HG03103 (cell line): ENCODE results near the gene PHLDA2.

Experiments
- ATAC-seq: cut with Tn5 transposase; IDR thresholded peaks from one replicate; pipeline ENCODE4 v1.9.1; 2021; ENCODE audit warnings: low read depth; ENCODE audit not compliant: unreplicated experiment

Gene PHLDA2, protein sequence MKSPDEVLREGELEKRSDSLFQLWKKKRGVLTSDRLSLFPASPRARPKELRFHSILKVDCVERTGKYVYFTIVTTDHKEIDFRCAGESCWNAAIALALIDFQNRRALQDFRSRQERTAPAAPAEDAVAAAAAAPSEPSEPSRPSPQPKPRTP

DNA sequence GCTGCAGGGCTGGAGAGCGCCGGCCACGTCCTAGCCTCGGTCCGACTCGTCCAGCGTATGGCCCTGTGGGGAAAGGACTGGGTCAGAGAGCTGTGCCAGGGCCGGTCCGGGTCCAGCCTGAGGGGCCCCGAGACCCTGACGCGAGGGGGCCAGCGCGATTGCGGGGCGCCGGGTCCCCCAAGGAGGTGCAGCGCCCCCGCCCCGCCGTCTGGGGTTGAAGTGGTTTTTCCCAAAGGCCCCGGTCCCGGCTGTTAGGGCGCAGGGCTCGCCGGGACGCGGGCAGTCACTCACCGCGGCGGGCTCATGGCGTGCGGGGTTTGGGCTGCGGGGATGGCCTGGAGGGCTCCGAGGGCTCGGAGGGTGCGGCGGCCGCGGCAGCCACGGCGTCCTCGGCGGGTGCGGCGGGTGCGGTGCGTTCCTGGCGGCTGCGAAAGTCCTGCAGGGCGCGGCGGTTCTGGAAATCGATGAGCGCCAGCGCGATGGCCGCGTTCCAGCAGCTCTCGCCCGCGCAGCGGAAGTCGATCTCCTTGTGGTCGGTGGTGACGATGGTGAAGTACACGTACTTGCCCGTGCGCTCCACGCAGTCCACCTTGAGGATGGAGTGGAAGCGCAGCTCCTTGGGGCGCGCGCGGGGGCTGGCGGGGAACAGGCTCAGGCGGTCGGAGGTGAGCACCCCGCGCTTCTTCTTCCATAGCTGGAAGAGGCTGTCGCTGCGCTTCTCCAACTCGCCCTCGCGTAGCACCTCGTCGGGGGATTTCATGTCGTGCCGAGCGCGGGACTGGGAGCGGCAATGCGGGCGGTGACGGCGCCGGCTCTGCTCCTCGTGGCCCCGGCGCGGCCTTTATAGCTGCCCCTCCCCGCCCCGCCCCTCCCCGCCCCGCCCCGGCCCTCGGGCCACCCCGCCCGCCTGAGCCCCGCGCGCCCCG lies at the start of gene PHLDA2:
Gene PHLDA2, minus strand, starts transcription at position 816 of the 926 bp plus-strand sequence. Its CDS starts 56 bp downstream, at position 760.
- ATAC-seq: no peak

DNA sequence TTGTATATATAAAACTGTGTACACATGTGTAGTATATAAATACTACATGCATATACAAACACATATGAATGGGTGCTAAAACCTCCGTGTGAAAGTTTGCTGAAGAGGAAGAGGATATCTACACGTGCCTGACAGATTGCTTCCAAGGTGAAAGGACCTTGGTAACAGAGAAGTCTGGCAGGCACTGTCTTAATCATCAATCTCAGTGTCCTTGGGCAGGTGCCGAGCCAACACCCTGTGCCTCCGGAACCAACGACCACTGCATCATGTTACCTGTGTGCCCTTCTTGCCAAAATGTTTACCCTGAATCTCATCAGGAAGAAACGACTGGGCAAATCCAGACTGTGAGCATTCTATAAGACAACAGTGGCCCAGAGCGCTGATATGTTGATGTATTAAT lies 47.9 kb upstream of the PHLDA2 start:
- ATAC-seq: no peak

DNA sequence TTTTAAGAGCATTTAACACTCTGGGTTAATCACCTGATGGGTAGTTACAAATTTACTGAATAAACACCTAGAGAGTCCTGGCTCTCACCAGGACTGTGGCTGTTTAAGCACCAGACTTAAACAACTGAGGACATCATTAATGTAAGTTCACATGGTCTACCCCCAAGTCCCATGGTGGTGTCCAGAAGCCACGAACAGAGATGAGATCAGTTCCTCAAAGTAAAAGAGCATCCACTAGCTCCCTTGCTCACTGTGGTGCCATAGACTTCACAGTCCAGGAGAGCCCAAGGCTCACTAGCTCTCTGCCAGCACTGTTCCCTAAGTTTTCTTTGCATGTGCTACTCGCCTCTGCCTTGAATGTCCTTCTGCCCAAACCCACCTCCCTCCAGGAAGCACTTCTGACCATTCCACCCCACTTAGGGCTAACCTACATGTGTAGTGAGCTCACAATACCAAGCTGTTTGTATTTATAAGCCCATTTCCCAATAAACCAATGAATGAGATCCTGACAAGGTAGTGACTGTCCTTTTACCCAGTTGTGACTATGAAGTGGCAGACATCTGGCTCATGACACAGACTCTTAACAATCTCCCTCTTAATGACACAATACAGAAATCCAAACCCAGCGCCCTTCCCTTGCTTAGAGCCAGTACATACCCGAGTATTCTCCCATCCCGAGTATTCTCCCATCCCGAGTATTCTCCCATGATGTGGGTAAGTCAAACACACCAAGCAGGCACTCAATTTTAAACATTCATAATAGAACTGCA lies 47.3 kb upstream of the PHLDA2 start:
- no peak for ATAC-seq

DNA sequence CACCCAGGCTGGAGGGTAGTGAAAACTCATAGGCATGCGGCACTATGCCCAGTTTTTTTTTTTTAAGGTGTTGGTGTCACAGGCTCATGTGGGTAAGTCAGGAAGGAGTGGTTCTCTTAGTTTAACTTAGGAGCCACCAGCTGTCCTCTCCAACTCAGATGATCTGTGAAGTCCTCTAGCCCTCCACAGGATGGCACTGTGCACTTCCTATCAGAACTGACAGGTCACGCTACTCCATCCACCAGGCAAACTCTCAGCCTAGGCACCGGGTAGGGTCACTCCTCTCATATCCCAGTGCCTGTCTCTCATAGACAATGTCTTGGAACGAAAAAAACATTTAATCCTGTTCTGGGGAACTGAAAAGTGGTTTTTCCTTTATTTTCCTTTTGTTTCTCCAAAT lies 46.4 kb upstream of the PHLDA2 start:
- ATAC-seq: no peak

DNA sequence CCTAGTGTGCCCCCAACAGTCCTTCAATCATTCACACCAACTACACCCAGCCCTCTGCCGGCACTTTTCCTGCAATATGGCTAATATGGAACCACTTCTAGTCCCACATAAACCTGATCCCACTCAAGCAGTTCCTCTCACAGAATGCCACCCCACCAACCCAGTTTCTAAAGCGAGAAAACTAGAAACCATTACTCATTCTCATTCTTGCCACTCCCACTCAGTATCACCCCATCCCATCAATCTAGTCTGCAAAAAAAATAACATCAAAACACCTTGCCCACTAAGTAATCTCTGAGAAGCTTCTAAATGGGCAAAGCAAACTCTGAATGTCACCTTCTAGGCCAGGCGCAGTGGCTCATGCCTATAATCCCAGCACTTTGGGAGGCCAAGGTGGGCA lies 45.1 kb upstream of the PHLDA2 start:
- ATAC-seq: no peak

DNA sequence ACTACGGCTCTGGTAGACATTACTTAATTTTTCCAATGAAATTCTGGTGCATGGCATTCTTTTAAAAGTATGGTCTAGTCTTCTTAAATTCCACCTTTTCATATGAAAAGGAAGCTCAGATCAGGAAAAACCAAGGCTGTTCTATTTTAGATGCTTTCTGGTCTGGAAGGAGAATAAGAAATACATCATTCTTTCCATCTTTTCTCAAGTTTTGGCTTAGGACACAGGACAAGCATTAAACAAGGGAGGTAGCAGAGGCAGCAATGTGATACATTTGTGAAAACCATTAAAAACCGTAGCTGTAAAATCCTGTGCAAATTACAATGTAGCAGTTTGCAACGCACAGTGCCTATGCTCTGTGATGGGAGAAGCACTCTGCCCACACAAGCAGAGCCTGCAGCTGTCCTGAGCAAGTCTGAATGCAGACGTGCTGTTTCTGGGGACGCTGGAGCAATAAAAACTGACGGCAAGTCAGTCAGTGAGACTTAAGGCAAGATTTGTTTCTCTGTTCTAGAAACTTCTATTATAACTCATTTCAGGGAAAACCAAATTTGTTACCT lies 39.2 kb upstream of the PHLDA2 start:
- ATAC-seq: no peak

DNA sequence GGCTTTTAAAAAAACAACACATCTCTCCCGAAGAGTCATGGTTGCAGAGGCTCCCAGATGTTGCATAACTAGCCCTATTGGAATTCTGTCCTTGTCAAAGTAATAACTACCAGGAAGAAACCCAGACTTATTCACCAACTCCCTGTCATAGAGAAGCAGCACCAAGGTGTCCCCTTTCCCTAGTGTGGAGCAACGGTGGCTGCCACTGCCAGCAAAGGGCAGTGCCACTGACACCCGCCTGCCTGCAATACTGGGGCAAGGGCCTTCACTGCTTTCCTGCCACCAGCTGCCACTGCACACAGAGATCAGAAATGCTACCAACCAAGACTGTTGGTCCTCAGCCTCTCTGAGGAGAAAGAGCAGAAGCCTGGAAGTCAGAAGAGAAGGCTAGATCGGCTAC lies 35.6 kb upstream of the PHLDA2 start:
- ATAC-seq: no peak

DNA sequence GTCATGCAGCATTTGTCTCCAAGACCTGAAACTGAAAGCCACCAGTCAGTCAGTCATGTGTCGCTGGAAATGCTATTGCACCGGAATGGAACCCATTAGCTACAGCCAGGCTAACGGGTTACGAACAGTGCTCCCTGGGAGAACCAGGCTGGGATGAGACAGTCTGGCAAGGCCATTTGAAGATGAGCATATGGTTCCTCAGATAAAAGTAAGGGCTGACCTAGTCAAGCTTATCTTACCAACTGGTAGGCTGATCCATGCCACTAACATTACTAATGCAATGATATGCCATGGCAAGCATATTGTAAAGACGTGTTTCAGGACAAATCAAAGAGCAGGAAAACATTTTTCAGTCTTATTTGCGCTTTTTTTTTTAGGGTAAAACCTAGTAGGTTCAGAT lies 34.5 kb upstream of the PHLDA2 start:
- ATAC-seq: no peak

DNA sequence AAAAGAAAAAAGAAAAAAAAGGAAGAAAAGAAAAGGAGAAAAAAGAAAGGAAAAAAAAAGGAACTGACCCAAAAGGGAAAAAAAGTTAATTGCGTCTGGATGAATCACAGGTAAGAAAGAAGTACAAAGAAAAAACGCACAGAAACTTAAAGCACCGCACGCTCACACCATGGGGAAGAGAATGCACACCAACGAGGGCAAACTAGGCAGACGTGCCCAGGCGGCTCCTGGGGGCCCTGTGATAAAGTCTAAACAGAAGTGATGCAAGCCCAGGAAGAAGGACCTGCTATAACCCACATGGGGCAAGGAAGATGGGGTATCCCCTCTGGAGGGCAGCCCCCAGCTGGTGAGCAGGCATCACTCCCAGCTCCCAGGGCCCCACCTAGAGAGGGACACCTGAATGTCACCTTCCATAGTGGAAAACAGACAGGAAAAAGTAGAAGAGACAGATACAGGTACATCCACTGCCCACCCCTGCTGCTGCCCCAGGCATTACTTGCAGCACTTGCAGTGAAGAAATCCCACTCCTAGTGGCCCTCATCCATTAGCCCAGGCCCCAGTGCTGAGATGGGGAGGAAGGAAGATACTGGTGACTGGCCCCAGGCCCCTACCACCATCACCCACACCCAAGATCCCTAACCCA lies 34.0 kb upstream of the PHLDA2 start:
- no peak for ATAC-seq

DNA sequence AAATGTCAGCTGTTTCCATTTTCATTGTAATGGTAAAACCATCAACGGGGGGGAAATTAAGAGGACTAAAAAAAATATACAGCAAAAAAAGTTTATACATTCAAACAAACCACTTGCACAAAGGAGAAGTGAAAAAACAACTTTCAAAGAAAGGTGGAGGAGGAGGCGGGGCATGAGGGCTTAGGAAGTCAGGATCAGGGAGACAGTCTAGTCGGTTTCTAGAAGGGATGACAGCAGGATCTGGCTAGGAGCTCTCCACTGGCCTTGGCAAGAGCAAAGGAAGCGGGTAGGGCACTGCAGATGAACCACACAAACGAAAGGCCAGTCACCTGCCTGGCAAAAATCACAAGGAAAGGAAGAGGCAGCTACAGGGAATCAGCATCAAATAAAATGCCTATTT lies 31.9 kb upstream of the PHLDA2 start:
- ATAC-seq: no peak

DNA sequence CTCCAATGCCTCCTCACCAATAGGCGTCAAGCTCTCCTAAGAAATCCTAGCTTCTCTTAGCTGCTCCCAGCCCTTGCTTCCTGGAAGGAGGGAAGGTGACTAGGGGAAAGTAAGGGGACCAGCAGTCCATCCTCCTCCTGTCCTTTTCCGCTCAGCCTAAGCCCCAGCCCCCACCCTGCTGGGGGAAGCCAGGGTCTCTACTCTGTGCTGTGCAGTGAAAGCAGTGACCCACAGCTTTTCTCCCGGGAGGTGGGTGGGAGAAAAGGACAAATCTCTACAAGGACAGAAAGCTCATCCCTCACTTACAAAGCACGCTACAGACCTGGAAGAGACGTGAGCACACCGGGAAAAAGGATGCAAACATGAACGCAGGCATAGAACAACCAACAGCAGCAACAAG lies 30.9 kb upstream of the PHLDA2 start:
- ATAC-seq: no peak

DNA sequence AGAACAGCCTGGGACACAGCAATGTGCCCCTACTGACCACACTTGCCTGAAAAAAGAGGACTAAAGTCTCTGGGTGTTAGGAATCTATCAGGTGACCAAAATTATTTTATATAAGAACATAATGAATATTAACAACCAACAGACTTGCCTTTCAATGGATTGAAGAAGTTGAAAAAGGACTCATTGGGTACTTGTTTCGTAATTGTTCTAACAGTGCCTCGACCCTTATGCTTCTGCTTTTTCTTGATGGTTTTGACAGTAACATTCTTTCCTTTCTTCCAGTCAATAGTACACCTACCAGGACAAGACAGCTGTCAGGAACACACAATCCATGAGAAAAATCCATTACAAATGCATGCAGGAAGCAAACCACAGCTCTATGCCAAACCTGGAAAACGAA lies 29.0 kb upstream of the PHLDA2 start:
- no peak for ATAC-seq

DNA sequence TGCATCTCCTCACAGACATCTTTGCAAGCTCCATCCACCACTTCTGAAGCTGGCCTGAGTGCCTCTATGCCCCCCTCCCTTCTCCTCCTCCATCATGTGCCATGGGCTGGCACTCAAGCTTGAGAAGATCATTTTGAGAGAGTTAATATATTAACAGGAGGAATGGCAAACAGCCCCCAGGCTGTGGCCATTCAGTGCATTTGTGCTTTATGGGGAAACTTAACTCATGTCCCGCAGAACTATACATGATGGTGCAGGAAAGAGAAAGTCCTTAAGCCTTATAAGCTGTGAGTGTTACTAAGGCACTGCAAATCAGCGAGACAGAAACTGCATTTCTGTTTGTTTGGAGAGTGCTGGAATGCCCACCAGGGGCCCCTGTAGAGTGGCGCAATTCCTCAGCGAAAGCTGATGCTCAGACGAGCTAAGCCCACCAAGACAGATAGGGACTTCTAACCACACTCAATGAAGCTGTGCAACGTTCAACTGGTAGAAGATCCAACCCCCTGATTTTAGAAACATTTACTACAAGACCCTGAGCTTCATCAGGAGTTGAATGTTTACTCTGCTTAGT lies 26.8 kb upstream of the PHLDA2 start:
- no peak for ATAC-seq

DNA sequence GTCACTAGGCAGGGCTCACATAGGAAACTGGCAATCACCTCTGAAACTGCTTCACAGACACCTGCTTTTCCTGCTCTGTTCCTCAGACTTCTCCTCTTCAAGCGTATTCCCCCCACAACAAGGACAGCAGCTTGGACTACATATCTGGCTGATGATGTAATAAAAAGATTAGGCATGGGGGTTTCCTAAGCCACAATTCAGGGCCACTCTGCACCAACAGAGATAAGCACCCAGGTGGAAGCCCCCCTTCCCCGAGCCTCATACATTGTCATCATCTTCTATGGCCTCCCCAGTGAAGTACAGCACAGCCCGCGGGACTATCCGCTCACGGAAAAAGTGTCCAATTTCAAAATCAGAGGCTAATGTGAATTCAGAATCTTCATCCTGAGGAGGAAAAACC lies 25.0 kb upstream of the PHLDA2 start:
- no peak for ATAC-seq

DNA sequence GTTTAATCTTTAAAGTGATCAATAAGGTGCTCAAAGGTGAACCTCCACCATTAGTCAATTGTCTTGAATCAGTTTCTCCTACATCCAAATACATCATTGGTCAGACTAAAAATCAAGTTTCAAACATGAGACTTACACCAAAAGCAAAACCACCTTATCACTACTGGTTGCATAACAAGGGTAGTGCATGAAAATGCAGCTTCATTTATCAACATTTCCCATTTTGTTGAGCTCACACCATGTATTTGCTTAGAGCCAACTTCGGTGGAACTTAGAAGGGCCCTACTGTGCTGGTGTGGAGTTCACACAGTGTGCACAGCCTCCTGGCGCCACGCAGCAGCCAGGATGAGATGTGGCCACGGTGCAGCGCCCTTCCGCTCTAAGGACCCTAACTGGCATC lies 23.1 kb upstream of the PHLDA2 start:
- no peak for ATAC-seq

DNA sequence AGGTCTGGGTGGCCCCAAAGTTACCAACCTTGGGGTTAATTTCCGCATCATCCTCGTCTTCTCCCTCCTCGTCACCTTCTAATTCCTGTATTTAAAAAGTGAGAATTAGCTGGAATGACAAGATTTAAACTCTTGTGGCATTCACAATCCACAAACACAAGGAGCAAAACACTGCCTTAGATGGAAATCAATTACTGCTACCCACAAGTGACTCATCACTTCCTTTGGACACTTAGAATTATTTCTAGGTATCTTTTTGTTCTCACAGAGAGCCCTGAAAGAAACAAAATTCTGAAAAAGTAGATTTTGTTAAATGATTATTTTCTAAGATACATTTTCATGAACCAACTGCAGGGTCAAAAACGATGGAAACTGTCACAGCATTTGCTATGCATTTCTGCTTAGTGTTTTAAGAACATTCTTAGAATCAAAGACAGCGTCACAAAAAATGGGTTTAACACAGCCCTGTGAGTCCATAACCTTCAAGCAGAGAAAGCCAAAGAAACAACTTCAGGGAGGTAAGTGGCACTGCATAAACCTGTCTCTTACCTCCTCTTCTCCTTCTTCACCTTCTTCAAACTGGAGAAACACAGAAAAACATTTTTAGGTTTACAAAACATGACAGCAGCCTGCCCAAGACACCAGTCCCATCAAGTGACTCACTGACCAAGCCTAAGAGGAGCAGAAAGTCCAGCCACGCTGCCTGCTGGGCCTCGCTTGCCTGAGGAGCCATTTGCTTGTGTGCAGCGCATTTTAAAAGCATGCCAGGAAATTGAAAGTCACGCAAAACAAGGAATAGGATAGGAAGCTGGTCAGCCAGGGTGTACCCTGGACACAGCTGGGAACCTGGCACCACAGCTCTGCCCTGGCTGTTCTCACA lies 22.3 kb upstream of the PHLDA2 start:
- no peak for ATAC-seq

DNA sequence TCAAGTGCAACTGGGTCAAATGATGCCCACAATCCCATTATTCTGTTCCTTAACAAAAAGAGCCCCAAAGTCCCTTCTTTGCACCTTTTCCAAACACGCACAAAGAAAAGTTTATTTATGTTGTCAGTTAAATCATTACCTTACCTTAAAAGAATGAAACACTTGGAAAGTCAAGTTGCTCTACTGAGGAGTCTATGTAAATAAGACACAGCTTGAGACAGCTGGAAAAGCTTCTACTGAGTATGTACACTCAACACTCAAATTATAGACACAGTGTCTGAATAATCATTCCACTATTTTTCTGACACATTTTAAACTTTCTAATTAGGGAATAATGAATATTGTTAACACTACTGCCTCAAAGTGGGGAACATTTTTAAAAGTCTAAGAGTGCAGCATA lies 21.6 kb upstream of the PHLDA2 start:
- no peak for ATAC-seq

DNA sequence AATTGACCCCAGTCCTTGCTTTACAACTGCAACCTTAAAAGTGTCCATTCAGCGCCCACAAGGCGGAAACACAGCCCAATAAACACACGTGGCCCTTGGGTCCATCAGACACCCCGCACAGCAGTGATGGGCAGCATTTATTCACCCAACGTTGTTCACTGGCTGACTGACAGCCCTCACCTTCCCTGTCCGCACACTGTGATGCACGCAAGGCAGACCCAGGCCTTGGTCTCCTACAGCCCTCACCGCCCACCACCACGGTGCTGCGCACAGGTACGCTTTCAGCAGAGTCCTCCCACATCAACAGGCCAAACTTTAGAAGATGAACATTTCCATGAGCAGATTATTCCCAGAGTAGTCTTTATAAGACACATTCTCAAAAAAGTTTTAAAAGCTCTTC lies 20.7 kb upstream of the PHLDA2 start:
- ATAC-seq: no peak

DNA sequence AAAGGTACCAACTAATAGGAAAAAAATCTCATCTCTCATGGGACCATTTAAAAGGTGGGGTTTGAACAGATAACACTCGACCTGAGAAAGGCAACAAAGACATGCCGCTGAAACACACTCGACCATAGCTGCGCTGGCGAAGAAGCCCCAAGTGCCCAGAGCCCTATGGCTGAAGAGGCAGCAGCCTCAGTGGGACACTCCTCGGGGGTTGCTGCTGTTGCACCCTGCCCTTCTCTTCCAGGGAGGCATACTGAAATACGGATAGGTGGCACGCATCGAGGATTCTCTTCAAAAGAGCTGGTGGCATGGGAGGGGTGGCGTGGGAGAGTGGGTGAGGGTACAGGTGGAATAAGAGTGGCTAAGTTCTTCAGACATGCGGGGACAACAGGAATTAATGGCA lies 18.5 kb upstream of the PHLDA2 start:
- ATAC-seq: no peak
